Measurements from ENCODE around the gene ROR1.

DNA sequence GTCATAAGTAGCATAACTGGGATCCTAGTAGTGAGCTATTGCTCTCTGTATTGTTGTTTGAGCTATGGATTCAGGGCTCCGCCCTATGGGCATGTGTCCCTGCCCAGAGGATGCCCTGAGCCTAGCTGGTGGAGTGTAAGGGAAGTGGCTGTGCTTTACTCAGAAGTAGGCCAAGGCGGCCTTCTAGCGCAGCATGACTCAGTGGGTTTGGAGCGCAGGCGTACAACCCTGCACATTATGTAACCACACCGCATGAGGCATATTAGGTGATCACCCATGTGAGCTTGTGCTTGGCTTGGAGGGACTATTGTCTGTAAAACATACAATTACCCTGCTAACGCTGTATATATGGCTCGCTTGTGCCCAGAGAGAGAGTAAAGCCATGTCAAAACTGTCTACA, 418.5 kb downstream of the ROR1 start:
- TF ChIP-seq POLR2AphosphoS5 (IDR thresholded peaks at IDR 0.05; ENCODE audit: low read depth, low read length): no peak
- TF ChIP-seq, protein P1, sequence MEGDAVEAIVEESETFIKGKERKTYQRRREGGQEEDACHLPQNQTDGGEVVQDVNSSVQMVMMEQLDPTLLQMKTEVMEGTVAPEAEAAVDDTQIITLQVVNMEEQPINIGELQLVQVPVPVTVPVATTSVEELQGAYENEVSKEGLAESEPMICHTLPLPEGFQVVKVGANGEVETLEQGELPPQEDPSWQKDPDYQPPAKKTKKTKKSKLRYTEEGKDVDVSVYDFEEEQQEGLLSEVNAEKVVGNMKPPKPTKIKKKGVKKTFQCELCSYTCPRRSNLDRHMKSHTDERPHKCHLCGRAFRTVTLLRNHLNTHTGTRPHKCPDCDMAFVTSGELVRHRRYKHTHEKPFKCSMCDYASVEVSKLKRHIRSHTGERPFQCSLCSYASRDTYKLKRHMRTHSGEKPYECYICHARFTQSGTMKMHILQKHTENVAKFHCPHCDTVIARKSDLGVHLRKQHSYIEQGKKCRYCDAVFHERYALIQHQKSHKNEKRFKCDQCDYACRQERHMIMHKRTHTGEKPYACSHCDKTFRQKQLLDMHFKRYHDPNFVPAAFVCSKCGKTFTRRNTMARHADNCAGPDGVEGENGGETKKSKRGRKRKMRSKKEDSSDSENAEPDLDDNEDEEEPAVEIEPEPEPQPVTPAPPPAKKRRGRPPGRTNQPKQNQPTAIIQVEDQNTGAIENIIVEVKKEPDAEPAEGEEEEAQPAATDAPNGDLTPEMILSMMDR (IDR thresholded peaks at IDR 0.05 in 2 of 3, conservative IDR thresholded peaks at IDR 0.05 in 1 of 3; ENCODE audit: borderline replicate concordance in 1 of 3, insufficient read depth in 1 of 3, low read depth in 2 of 3, low read length in 2 of 3): no peak

Data from HCT116 (cell line).